Measurements from ENCODE around the gene CCNI.

- TF ChIP-seq POLR2AphosphoS5 (IDR thresholded peaks at IDR 0.05; ENCODE audit: low read depth, low read length) (no peak), TAF1 (IDR thresholded peaks at IDR 0.05; ENCODE audit: low read depth, low read length) (no peak), POLR2A (IDR thresholded peaks at IDR 0.05; ENCODE audit: low read depth, low read length) (no peak), SPI1 (IDR thresholded peaks at IDR 0.05; ENCODE audit: low read depth, low read length) (no peak), PAX5 (IDR thresholded peaks at IDR 0.05; ENCODE audit: insufficient read depth, low read length, severe bottlenecking) (no peak), POU2F2 (IDR thresholded peaks at IDR 0.05; ENCODE audit: low read depth, low read length) (no peak)
Measured at GRCh38 chr4:77003400-77003799, 72.4 kb downstream of the CCNI start.
